Activated CD4-positive, alpha-beta memory T cell treated with anti-CD3 and anti-CD28 coated beads for 36 hours (primary cell): ENCODE measurements around the gene HBG1. TPM values are rescaled to one million over a fixed set of nuclear protein-coding genes. Genes with fewer than 3 reads are reported as not detected.
"Not testable (repeated sequence)": the region's sequence is repeated elsewhere in the genome, so short reads cannot be mapped to it uniquely, and the experiment has no call there.

ENCODE experiments used
- CTCF ChIA-PET: fragments of 350-600 bp; sonication (Branson Sonifier 250); formaldehyde crosslinking; loops from one replicate; lab custom pipeline; 2021; ENCODE audit warnings: antibody characterized with exemption, inconsistent platforms; lab: Charles Lee
- POLR2A ChIA-PET: fragments of 350-600 bp; sonication (Branson Sonifier 250); formaldehyde crosslinking; loops from one replicate; lab custom pipeline; 2021; ENCODE audit warnings: antibody characterized with exemption; lab: Charles Lee
- DNase-seq: peaks from one replicate; pipeline ENCODE4 v3.0.0-alpha.2; 2020
- H3K27ac Mint-ChIP-seq: one replicate; pipeline ENCODE4 v1.8.0; 2021; ENCODE audit warnings: mixed read lengths
- H3K27me3 Mint-ChIP-seq: one replicate; pipeline ENCODE4 v1.8.0; 2021; ENCODE audit warnings: mixed read lengths
- H3K36me3 Mint-ChIP-seq: one replicate; pipeline ENCODE4 v1.8.0; 2021; ENCODE audit warnings: mixed read lengths
- H3K4me1 Mint-ChIP-seq: one replicate; pipeline ENCODE4 v1.8.0; 2021; ENCODE audit warnings: low read depth, mixed read lengths
- H3K4me3 Mint-ChIP-seq: one replicate; pipeline ENCODE4 v1.8.0; 2021; ENCODE audit warnings: mild to moderate bottlenecking, mixed read lengths
- H3K9me3 Mint-ChIP-seq: one replicate; pipeline ENCODE4 v1.8.0; 2021; ENCODE audit warnings: mixed read lengths
- intact Hi-C: fragments of 100-400 bp; cut with micrococcal nuclease; formaldehyde crosslinking; loops from one replicate; pipeline ENCODE4 v1.15.1; 2023
- total RNA-seq, 2 experiments: library from RNA; stranded (reverse); gene quantifications; one replicate each; pipeline ENCODE4 v1.2.3, GENCODE V29; 2021

HBG1 gene
- total RNA-seq, 2 experiments from 2014 or later: not detected

DNA sequence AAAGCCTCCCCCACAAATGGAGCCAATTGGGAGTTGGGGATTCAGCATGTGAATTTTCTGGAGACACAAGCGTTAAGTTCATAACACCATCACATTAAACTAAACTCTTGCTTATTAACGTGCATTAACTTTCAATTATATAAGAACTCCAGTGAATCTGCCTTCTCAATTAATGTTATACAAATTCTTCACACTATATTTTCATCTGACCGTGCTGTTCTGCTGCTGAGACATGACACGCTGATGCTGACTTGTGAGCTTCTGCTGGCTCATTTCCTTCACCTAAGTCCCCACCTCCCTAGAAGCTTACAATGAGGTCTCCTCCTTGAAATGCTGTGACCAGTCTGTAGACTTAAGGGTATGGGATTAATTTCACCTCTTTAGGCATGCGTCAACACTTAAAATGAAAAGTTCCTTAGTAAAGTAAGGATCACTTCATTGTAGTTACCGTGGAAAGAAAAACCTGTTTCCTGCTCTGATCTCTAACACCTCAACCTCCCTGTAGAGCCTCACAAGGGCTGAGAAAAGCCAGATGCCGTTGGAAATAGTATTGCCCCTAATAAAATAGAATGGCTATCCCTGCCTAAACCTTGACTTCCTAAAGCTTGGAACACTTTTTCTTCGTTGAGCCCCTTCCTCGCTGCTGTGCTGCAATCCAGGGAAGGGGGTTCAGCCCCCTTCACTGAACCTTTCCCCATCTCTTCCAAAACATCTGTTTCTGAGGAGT, 2.7 kb upstream of the HBG1 start:
- CTCF ChIA-PET: no interaction called here
- intact Hi-C loops: no loop called here
- H3K27me3 Mint-ChIP-seq: peaks cover 3% of the 10 kb centered on the region
- H3K27ac Mint-ChIP-seq: no peak overlapping the region
- no peaks in the 10 kb centered on the region for H3K9me3 Mint-ChIP-seq
- no peaks in the 10 kb centered on the region for H3K4me1 Mint-ChIP-seq
- H3K36me3 Mint-ChIP-seq: no peaks in the 10 kb centered on the region
- H3K4me3 Mint-ChIP-seq: no peak overlapping the region
- DNase-seq: no peak
- POLR2A ChIA-PET: no interaction called here

DNA sequence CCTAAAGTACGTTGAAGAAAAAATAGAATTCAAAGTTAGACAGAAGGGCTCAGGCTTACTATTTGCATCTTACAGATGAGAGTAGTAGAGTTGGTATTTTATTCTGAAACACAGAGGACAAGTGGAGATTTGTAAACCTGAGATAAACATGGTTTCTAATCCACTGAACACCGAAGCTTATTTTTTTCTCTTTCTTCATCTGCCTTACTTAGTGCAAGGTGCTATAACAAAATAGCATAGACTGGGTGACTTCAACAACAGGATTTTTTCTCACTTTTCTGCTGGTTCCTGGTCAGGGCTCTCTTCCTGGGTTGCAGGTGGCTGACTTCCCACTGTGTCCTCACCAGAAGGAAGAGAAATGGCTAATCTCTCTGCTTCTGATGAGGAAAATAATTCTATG, 2.1 kb upstream of the HBG1 start:
- H3K4me1 Mint-ChIP-seq: no peaks in the 10 kb centered on the region
- no peak overlapping the region for H3K4me3 Mint-ChIP-seq
- CTCF ChIA-PET: no interaction called here
- DNase-seq: no peak
- POLR2A ChIA-PET: no interaction called here
- intact Hi-C loops: no loop called here
- H3K36me3 Mint-ChIP-seq: no peaks in the 10 kb centered on the region
- H3K9me3 Mint-ChIP-seq: no peaks in the 10 kb centered on the region
- peaks cover 2% of the 10 kb centered on the region for H3K27me3 Mint-ChIP-seq
- H3K27ac Mint-ChIP-seq: no peak overlapping the region

- Mint-ChIP-seq H3K4me3 (no peak overlapping the region), H3K27ac (no peak overlapping the region), H3K27me3 (peaks cover 2% of the 10 kb centered on the region), H3K4me1 (no peaks in the 10 kb centered on the region), H3K36me3 (no peaks in the 10 kb centered on the region), H3K9me3 (no peaks in the 10 kb centered on the region)
- ChIA-PET POLR2A (no interaction called here), CTCF (no interaction called here)
- no peak for DNase-seq
- intact Hi-C loops: no loop called here
These were observed 1.0 kb upstream of the HBG1 start for GRCh38 chr11:5250543-5251204.

DNA sequence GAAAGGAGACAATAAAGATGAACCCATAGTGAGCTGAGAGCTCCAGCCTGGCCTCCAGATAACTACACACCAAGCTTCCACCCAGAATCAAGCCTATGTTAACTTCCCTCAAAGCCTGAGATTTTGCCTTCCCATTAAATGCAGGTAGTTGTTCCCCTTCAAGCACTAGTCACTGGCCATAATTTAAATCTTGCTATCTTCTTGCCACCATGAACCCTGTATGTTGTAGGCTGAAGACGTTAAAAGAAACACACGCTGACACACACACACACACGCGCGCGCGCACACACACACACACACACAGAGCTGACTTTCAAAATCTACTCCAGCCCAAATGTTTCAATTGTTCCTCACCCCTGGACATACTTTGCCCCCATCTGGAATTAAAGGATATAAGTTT, 1.2 kb downstream of the HBG1 start:
- H3K36me3 Mint-ChIP-seq, POLR2A ChIA-PET, CTCF ChIA-PET, DNase-seq, H3K9me3 Mint-ChIP-seq, H3K27me3 Mint-ChIP-seq, H3K4me3 Mint-ChIP-seq, intact Hi-C loops, H3K27ac Mint-ChIP-seq, H3K4me1 Mint-ChIP-seq: not testable (repeated sequence)

- Mint-ChIP-seq H3K9me3 (no peaks in the 10 kb centered on the region), H3K36me3 (no peaks in the 10 kb centered on the region), H3K4me3 (no peak overlapping the region), H3K4me1 (no peaks in the 10 kb centered on the region), H3K27me3 (peaks cover 2% of the 10 kb centered on the region), H3K27ac (no peak overlapping the region)
- DNase-seq: no peak
- POLR2A ChIA-PET: no interaction called here
- CTCF ChIA-PET: no interaction called here
- intact Hi-C loops: no loop called here
These were observed 2.0 kb downstream of the HBG1 start for GRCh38 chr11:5247472-5248192.

GRCh38 chr11:5246772-5247471, 2.7 kb downstream of the HBG1 start:
- H3K4me3 Mint-ChIP-seq: no peak overlapping the region
- CTCF ChIA-PET: no interaction called here
- H3K27ac Mint-ChIP-seq: no peak overlapping the region
- no peaks in the 10 kb centered on the region for H3K9me3 Mint-ChIP-seq
- peaks cover 2% of the 10 kb centered on the region for H3K27me3 Mint-ChIP-seq
- POLR2A ChIA-PET: no interaction called here
- intact Hi-C loops: no loop called here
- H3K36me3 Mint-ChIP-seq: no peaks in the 10 kb centered on the region
- DNase-seq: no peak
- no peaks in the 10 kb centered on the region for H3K4me1 Mint-ChIP-seq

- ChIA-PET POLR2A (no interaction called here), CTCF (no interaction called here)
- no peak overlapping the region for H3K4me3 Mint-ChIP-seq
- intact Hi-C loops: no loop called here
- no peak overlapping the region for H3K27ac Mint-ChIP-seq
- no peaks in the 10 kb centered on the region for H3K36me3 Mint-ChIP-seq
- DNase-seq: no peak
- no peaks in the 10 kb centered on the region for H3K9me3 Mint-ChIP-seq
- no peaks in the 10 kb centered on the region for H3K27me3 Mint-ChIP-seq
- no peaks in the 10 kb centered on the region for H3K4me1 Mint-ChIP-seq
These were observed 4.5 kb downstream of the HBG1 start for GRCh38 chr11:5245155-5245554.

DNA sequence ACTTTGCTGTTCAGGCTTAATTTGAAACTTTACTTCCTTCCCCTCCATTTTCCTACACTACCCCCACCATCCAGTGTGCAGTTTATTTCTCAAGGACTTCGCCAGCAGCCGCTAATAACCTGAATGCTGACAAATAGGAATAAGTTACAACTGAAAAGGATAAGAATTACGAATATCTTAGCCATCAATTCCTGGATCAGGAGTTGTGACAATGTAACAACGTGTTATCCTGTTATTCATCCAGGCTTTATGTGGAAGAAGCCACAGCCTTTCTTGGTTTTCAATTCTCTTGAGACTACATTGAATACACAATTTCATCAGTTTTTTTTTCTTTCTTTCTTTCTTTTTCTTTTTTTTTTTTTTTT, 5.9 kb downstream of the HBG1 start:
- Mint-ChIP-seq H3K9me3 (no peaks in the 10 kb centered on the region), H3K4me3 (no peak overlapping the region)

GRCh38 chr11:5242933-5243815, 6.5 kb downstream of the HBG1 start:
- CTCF ChIA-PET: no interaction called here
- H3K4me1 Mint-ChIP-seq: no peaks in the 10 kb centered on the region
- H3K36me3 Mint-ChIP-seq: no peaks in the 10 kb centered on the region
- DNase-seq: no peak
- POLR2A ChIA-PET: no interaction called here
- no peaks in the 10 kb centered on the region for H3K9me3 Mint-ChIP-seq
- intact Hi-C loops: no loop called here
- no peak overlapping the region for H3K4me3 Mint-ChIP-seq
- no peaks in the 10 kb centered on the region for H3K27me3 Mint-ChIP-seq
- H3K27ac Mint-ChIP-seq: no peak overlapping the region

More for the DNA sequence above, 5.9 kb downstream of the HBG1 start:
- intact Hi-C loops: no loop called here
- ChIA-PET POLR2A (no interaction called here), CTCF (no interaction called here)
- no peak for DNase-seq
- no peaks in the 10 kb centered on the region for H3K36me3 Mint-ChIP-seq
- no peaks in the 10 kb centered on the region for H3K4me1 Mint-ChIP-seq
- no peak overlapping the region for H3K27ac Mint-ChIP-seq
- no peaks in the 10 kb centered on the region for H3K27me3 Mint-ChIP-seq

DNA sequence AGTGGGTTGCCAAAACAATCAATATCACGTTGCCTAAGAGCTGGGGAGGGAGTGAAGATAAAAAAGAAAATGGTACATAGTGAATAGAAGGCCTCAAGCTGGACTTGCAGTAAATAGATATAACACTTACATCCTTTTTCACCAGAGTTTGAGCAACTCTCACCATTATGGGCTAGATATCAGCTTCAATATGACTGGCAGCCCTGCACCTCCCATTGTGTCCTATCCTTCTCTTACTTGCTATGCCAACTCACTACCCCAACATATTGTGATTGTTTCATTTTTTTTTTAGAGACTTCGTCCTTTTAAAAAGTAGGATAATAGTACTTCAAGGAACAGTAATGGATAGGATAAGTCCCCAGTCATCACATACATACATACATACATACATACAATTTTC, 7.4 kb downstream of the HBG1 start:
- H3K36me3 Mint-ChIP-seq: no peaks in the 10 kb centered on the region
- CTCF ChIA-PET: no interaction called here
- H3K4me1 Mint-ChIP-seq: no peaks in the 10 kb centered on the region
- POLR2A ChIA-PET: no interaction called here
- no peak for DNase-seq
- no peak overlapping the region for H3K27ac Mint-ChIP-seq
- H3K27me3 Mint-ChIP-seq: no peaks in the 10 kb centered on the region
- no peak overlapping the region for H3K4me3 Mint-ChIP-seq
- H3K9me3 Mint-ChIP-seq: no peaks in the 10 kb centered on the region
- intact Hi-C loops: no loop called here

GRCh38 chr11:5241458-5241857, 8.2 kb downstream of the HBG1 start:
- intact Hi-C loops: no loop called here
- no peaks in the 10 kb centered on the region for H3K4me1 Mint-ChIP-seq
- DNase-seq: no peak
- H3K27me3 Mint-ChIP-seq: no peaks in the 10 kb centered on the region
- CTCF ChIA-PET: no interaction called here
- POLR2A ChIA-PET: no interaction called here
- no peaks in the 10 kb centered on the region for H3K9me3 Mint-ChIP-seq
- no peak overlapping the region for H3K27ac Mint-ChIP-seq
- H3K4me3 Mint-ChIP-seq: no peak overlapping the region
- no peaks in the 10 kb centered on the region for H3K36me3 Mint-ChIP-seq

DNA sequence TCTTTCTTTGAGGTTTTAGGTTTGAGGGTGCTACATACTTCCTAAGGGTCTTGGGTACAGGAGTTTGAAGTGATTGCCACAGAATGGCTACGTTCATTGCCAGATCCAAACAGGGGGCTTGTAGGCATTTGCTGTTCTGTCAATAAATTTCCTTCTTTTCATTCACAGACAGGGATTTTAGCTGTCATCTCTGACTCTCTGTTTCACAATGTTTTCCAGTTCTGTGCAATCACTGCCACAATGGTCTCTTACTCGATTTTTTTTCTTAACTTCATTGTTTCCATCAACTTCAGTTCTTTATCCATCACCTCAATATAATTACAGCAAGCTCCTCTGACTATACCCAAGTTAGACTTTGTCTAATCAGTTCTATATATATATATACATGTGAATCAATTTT, 9.2 kb downstream of the HBG1 start:
- CTCF ChIA-PET: no interaction called here
- POLR2A ChIA-PET: no interaction called here
- no peaks in the 10 kb centered on the region for H3K27me3 Mint-ChIP-seq
- H3K9me3 Mint-ChIP-seq: no peaks in the 10 kb centered on the region
- H3K36me3 Mint-ChIP-seq: no peaks in the 10 kb centered on the region
- intact Hi-C loops: no loop called here
- DNase-seq: no peak
- no peaks in the 10 kb centered on the region for H3K4me1 Mint-ChIP-seq
- no peak overlapping the region for H3K4me3 Mint-ChIP-seq
- H3K27ac Mint-ChIP-seq: no peak overlapping the region
